Right atrium auricular region (tissue), 2 donors: ENCODE results near the gene EPS8. TPM values are rescaled to one million over a fixed set of nuclear protein-coding genes. Genes with fewer than 3 reads are reported as not detected.
"Not testable (repeated sequence)": the region's sequence is repeated elsewhere in the genome, so short reads cannot be mapped to it uniquely, and the experiment has no call there.

Experiments
- DNase-seq: peaks from one replicate; pipeline ENCODE4 v3.0.0-alpha.2; 2019; ENCODE audit warnings: low spot score
- H3K27ac ChIP-seq, 2 donors: fragments of 200-600 bp; sonication (generic); 1 replicate in 1 of 2; 2 replicates in 1 of 2; pipeline ENCODE4 v1.5.1; 2016 to 2019
- H3K27me3 ChIP-seq, 2 donors: fragments of 200-600 bp; sonication (generic); one replicate each; pipeline versions ENCODE4 v1.5.1 to v1.6.0; 2017 to 2019
- H3K36me3 ChIP-seq: fragments of 200-600 bp; sonication (generic); one replicate; pipeline ENCODE4 v1.5.1; 2016
- H3K4me1 ChIP-seq, 2 donors: fragments of 200-600 bp; sonication (generic); one replicate each; pipeline versions ENCODE4 v1.5.1 to v1.6.0; 2017 to 2019
- H3K4me3 ChIP-seq, 2 donors: fragments of 200-600 bp; sonication (generic); 1 replicate in 1 of 2; 2 replicates in 1 of 2; pipeline ENCODE4 v1.5.1; 2017 to 2019; ENCODE audit warnings: mild to moderate bottlenecking in 1 of 2, moderate library complexity in 1 of 2
- H3K9me3 ChIP-seq, 2 donors: fragments of 200-600 bp; sonication (generic); one replicate each; pipeline ENCODE4 v1.5.1; 2019
- total RNA-seq, 2 donors: library from RNA; depleted of rRNA; stranded (reverse); fragments of >200 nt; gene quantifications; one replicate each; pipeline ENCODE4 v1.1.0, GENCODE V29; 2016
- TF ChIP-seq, protein P1 (sequence below), 2 donors: fragments of 200-600 bp; sonication (generic); IDR thresholded peaks; one replicate each; pipeline ENCODE4 v1.5.1; 2019; ENCODE audit warnings: antibody characterized with exemption in 2 of 2

Gene EPS8
- total RNA-seq, 2 donors from 2014 or later = 46.9 to 72.3 TPM

GRCh38 chr12:15629761-15630160, 159.4 kb downstream of the EPS8 start:
- Histone ChIP-seq H3K9me3 (no peaks in the 10 kb centered on the region), H3K27ac (peak overlapping the region; percentile 83 to 95), H3K27me3 (no peaks in the 10 kb centered on the region), H3K36me3 (peaks cover 5% of the 10 kb centered on the region), H3K4me1 (peaks cover 0 to 43% of the 10 kb centered on the region in 2 donors), H3K4me3 (no peak overlapping the region)
- no peak for DNase-seq
- TF ChIP-seq, protein P1, sequence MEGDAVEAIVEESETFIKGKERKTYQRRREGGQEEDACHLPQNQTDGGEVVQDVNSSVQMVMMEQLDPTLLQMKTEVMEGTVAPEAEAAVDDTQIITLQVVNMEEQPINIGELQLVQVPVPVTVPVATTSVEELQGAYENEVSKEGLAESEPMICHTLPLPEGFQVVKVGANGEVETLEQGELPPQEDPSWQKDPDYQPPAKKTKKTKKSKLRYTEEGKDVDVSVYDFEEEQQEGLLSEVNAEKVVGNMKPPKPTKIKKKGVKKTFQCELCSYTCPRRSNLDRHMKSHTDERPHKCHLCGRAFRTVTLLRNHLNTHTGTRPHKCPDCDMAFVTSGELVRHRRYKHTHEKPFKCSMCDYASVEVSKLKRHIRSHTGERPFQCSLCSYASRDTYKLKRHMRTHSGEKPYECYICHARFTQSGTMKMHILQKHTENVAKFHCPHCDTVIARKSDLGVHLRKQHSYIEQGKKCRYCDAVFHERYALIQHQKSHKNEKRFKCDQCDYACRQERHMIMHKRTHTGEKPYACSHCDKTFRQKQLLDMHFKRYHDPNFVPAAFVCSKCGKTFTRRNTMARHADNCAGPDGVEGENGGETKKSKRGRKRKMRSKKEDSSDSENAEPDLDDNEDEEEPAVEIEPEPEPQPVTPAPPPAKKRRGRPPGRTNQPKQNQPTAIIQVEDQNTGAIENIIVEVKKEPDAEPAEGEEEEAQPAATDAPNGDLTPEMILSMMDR (IDR thresholded peaks at IDR 0.05) = no peak

- Histone ChIP-seq H3K4me3 (no peak overlapping the region), H3K36me3 (peaks cover 5% of the 10 kb centered on the region), H3K9me3 (no peaks in the 10 kb centered on the region), H3K27me3 (no peaks in the 10 kb centered on the region), H3K4me1 (peaks cover 0 to 43% of the 10 kb centered on the region in 2 donors), H3K27ac (peak overlapping the region; percentile 83 to 95)
- TF ChIP-seq, protein P1 (IDR thresholded peaks at IDR 0.05) = no peak
- peak; percentile 94 for DNase-seq
Observed at GRCh38 chr12:15629108-15629507, 160.1 kb downstream of the EPS8 start.

DNA sequence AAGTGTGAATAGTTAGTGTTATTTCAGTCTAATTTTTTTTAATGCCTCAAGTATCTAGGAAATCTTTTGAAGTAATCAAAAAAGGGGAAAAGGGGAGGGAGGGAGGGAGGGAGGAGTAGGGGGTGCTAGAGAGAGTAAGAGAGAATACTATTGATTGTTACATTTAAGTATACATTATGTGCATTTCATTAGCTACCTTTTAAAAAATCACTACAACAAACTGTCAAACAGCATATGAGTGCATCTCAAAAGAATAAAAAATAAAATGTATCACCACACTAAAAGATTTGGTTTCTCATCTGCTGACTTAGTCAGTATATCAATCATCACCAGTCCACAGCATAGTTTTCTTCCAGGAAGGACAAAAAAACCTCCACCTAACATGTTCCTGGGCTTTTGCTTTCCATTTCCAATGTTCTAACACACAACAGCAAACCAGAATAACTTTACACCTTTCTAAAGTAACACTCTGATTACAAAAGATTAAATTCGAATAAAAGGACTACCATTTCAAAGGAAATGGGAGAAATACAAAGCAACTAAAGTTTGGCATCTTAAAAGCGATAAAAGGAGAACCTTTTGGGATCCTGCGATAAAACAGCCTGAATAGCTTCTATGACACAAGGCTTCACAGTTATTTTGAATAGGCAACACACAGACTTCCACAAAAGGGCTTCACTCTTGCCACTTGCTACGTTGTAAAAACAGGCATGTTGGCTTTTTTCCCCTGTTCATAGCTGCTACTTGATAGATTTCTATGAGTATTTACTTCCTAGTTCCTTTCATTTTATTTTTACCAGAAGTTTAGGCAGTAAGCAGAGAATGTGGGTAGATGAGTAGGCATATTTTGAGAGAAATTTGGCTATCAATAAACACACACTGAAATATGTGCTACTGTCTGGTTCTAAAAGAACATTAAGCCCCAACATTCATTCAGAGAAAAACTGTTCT, 160.9 kb downstream of the EPS8 start:
- H3K9me3 ChIP-seq = no peaks in the 10 kb centered on the region
- H3K27me3 ChIP-seq = no peaks in the 10 kb centered on the region
- no peak for DNase-seq
- H3K36me3 ChIP-seq = peaks cover 5% of the 10 kb centered on the region
- peak overlapping the region; percentile 83 to 95 for H3K27ac ChIP-seq
- TF ChIP-seq, protein P1 (IDR thresholded peaks at IDR 0.05) = no peak
- H3K4me3 ChIP-seq = peak overlapping the region in 1 of 2 donors; percentile 8
- peaks cover 0 to 43% of the 10 kb centered on the region in 2 donors for H3K4me1 ChIP-seq

DNA sequence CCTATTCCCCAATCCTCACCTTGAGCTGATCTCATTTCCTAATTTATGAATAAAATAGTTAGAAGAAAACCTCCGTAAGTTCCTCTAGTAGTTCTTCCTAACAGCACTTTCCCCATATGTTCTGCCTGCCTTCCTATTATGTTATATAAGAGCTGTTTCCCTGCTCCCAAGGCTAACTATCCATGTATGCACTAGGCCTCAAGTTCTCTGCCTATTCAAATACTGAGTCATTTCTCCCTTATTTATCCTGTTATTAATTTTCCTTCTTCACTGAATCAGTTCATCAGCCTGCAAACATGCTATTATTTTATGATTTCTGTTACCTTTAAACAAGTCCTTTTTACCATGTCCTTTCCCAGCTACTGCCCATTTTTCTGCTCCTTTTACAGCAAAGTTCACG, 164.1 kb downstream of the EPS8 start:
- Histone ChIP-seq H3K27ac (peak overlapping the region in 1 of 2 donors; percentile 38), H3K9me3 (no peaks in the 10 kb centered on the region), H3K27me3 (no peaks in the 10 kb centered on the region), H3K36me3 (peaks cover 25% of the 10 kb centered on the region), H3K4me3 (no peak overlapping the region), H3K4me1 (peaks cover 0 to 28% of the 10 kb centered on the region in 2 donors)
- TF ChIP-seq, protein P1 (IDR thresholded peaks at IDR 0.05) = no peak
- DNase-seq = no peak

GRCh38 chr12:15620741-15621539, 168.2 kb downstream of the EPS8 start:
- Histone ChIP-seq H3K4me3 (no peak overlapping the region), H3K27me3 (no peaks in the 10 kb centered on the region), H3K4me1 (no peaks in the 10 kb centered on the region), H3K36me3 (peaks cover 25% of the 10 kb centered on the region), H3K27ac (no peak overlapping the region), H3K9me3 (peaks cover 0 to 6% of the 10 kb centered on the region in 2 donors)
- TF ChIP-seq, protein P1 (IDR thresholded peaks at IDR 0.05) = no peak
- DNase-seq = no peak

DNA sequence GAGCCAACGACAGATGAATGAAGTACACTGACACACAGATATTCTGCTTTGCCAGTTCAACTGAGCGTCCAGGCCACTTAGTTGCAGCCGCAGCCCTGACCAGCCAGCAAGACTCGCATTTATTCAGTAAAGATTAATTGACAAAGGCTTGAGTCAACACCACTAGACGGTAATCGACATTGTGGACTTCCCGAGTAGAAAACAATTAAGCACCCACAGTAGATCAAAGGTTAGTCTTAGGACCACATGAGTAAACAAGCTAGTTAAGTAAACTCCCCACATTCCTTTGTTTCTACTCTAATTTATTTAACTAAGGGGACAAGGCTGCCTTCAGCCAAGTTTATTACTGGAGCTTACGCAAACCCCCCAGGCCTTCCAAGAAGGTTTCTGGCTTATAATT, 172.7 kb downstream of the EPS8 start:
- H3K27ac ChIP-seq, DNase-seq, H3K36me3 ChIP-seq, H3K4me3 ChIP-seq, H3K4me1 ChIP-seq, H3K27me3 ChIP-seq: not testable (repeated sequence)
- H3K9me3 ChIP-seq = peaks cover 5 to 22% of the 10 kb centered on the region in 2 donors
